GM12892 (cell line): Measurements from ENCODE around the gene LDLRAD3.

ENCODE experiments used
- POLR2A ChIP-seq: IDR thresholded peaks from 2 replicates; pipeline ENCODE4 v1.6.1; 2011; ENCODE audit warnings: low read depth, low read length, control low read depth
- POLR2AphosphoS5 ChIP-seq: IDR thresholded peaks from 2 replicates; pipeline ENCODE4 v1.6.1; 2011; ENCODE audit warnings: low read depth, low read length, control low read depth
- TAF1 ChIP-seq: IDR thresholded peaks from 2 replicates; pipeline ENCODE4 v1.6.1; 2011; ENCODE audit warnings: low read depth, mild to moderate bottlenecking, control low read depth, low read length, borderline replicate concordance

DNA sequence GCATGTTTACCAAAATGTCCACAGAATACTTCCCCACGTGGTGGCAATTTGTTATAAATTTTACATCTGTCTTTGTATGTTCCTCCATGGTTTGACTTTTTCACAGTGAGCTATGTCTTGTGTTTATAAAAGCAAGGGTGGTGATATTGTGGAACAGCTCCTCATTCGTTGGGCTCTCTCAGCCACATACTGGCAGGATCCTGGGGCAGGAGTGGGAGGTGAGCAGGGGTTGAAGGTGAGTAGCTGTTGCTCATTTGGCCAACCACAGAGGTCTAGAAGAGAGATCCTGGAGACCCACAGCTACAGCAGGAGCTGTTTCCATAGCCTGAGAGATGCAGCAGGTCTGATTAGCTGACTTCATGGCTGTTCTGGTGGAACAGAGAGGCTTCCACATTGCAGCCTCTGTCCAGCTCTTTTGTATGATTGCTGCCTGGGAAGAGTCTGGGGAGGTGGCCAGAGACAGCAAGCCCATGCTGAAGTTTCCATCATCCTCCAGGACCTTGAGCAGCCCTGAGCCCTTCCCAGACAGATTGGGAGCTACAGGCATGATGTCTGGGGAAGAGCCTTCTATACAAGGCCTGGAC is 128.1 kb downstream of the LDLRAD3 start:
- TF ChIP-seq POLR2AphosphoS5 (no peak), POLR2A (no peak), TAF1 (no peak)
